SU-DHL-6 (cell line): ENCODE data around the gene VWC2.

Source experiments
- EZH2phosphoT487 ChIP-seq: fragments of 200-600 bp; sonication (generic), shearing (Covaris generic); conservative IDR thresholded peaks from 2 replicates; pipeline ENCODE4 v1.6.1; 2018; ENCODE audit warnings: mild to moderate bottlenecking, antibody characterized with exemption, low read length, moderate library complexity, mixed read lengths
- TF ChIP-seq, protein P1 (sequence below): fragments of 200-600 bp; sonication (generic); IDR thresholded peaks from one replicate; pipeline ENCODE4 v1.5.1; 2017; ENCODE audit warnings: antibody characterized with exemption, mild to moderate bottlenecking, low read length, moderate library complexity; ENCODE audit not compliant: insufficient read depth, poor library complexity, severe bottlenecking

DNA sequence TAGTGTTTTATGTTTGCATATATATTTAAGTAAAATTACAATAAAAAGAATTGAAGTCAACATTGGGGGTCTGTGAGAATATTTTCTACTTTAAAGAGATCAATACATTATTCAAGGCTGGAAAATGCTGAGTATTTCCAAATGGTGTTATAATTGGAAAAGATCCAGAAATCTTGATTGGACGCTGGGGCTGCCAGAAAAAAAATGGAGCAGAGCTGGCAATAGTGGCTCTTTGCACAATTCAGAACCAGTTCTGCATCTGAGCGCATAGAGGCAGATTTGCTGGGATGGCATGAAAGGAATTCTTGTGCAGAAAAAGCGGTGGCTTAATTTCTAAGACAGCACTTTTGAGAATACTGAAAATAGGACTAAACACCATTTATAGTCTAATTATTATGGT lies 10.8 kb upstream of the VWC2 start:
- TF ChIP-seq, protein P1, sequence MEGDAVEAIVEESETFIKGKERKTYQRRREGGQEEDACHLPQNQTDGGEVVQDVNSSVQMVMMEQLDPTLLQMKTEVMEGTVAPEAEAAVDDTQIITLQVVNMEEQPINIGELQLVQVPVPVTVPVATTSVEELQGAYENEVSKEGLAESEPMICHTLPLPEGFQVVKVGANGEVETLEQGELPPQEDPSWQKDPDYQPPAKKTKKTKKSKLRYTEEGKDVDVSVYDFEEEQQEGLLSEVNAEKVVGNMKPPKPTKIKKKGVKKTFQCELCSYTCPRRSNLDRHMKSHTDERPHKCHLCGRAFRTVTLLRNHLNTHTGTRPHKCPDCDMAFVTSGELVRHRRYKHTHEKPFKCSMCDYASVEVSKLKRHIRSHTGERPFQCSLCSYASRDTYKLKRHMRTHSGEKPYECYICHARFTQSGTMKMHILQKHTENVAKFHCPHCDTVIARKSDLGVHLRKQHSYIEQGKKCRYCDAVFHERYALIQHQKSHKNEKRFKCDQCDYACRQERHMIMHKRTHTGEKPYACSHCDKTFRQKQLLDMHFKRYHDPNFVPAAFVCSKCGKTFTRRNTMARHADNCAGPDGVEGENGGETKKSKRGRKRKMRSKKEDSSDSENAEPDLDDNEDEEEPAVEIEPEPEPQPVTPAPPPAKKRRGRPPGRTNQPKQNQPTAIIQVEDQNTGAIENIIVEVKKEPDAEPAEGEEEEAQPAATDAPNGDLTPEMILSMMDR: no peak
- TF ChIP-seq EZH2phosphoT487: no peak
